Activated CD8-positive, alpha-beta memory T cell treated with anti-CD3 and anti-CD28 coated beads for 1 hour (primary cell): ENCODE measurements around the gene MED17.
"Not testable (repeated sequence)": the region's sequence is repeated elsewhere in the genome, so short reads cannot be mapped to it uniquely, and the experiment has no call there.

ENCODE experiments used
- DNase-seq, 2 donors: peaks; one replicate each; pipeline ENCODE4 v3.0.0-alpha.2; 2020; ENCODE audit warnings: low read depth in 1 of 2; ENCODE audit errors: extremely low read depth in 1 of 2

Gene MED17, protein sequence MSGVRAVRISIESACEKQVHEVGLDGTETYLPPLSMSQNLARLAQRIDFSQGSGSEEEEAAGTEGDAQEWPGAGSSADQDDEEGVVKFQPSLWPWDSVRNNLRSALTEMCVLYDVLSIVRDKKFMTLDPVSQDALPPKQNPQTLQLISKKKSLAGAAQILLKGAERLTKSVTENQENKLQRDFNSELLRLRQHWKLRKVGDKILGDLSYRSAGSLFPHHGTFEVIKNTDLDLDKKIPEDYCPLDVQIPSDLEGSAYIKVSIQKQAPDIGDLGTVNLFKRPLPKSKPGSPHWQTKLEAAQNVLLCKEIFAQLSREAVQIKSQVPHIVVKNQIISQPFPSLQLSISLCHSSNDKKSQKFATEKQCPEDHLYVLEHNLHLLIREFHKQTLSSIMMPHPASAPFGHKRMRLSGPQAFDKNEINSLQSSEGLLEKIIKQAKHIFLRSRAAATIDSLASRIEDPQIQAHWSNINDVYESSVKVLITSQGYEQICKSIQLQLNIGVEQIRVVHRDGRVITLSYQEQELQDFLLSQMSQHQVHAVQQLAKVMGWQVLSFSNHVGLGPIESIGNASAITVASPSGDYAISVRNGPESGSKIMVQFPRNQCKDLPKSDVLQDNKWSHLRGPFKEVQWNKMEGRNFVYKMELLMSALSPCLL

DNA sequence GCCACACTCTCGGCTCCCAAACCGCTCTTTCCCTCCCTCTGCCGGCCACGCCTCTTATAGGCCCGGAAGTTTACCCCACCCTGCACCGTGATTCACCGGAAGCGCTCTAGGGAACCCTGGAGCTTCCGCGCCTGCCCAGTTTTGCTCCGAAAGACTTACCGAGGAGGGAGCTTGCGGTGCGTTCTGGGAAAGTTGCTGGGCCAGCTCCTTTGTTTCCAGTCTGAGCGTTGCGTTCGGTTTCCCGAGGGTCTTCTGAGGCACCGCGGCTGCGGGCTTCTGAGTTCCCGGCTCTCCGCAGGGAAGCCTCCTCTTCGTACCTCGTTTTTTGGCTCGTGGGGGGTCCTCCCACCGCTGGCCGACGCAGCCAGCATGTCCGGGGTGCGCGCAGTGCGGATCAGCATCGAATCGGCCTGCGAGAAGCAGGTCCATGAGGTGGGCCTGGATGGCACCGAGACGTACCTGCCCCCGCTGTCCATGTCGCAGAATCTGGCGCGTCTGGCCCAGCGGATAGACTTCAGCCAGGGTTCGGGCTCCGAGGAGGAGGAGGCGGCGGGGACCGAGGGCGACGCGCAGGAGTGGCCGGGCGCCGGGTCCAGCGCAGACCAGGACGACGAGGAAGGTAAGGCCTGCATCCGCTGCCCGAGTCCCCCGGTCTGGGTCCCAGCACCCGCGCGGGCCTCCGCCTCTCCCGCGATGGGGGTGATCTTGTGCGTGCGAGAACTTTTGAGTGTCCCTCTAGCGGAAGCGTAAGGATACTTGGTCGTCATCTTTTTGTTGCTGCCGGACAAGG, at the start of gene MED17:
TSS of gene MED17 (plus strand) at position 138 of the 790 bp plus-strand sequence. CDS start at position 370, 232 bp downstream.
- DNase-seq = peak; percentile 69 to 79

DNA sequence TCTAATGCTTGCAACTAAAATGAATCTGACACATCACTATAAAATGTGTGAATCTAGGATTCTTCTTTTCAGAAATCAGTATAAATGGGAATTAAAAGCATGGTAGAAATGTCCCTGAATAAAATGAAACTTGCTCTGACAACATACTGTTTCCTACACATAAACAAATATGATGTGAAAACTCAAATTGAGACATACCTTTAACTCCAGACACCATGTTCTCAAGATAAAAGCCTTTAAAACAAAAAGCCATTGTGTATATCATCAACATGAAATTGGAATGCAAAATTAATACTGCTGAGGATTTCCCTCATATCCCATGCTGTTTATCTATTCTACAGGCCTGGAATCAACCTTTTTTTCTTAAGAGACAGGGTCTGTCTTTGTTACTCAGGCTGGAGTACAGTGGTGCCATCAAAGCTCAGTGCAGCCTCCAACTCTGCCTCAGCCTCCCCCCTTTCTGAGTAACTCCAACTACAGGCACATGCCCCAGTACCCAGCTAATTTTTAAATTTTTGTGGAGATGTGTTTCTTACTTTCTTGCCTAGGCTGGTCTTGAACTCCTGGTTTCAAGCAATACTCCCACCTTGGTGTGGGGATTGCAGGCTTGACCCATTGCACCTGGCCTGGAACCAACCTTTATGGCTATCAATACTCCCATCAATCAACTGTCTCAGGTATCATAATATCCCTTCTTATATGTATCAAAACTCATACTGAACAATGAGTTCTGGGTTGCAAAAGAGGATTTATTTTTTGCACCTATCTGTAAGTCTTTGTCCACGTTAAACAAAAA, 49.5 kb upstream of the MED17 start:
- no peak for DNase-seq

DNA sequence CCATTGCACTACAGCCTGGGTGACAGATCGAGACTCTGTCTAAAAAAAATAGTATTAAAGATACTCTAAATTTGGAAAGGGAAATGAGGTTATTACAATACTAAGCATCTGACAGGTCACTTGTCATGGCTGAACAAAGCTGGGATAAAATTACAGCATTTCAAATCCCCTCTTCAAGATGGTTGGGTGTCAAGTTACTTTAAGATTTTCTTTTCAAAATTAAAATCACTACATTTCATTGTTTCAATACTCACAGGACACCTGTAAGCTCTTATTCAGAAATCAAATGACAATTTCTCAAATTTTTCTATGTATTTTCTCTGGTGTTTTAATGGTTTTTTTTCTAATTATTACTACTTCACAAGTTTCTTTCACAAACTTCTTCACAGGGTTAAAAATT, 48.5 kb upstream of the MED17 start:
- DNase-seq = no peak

DNA sequence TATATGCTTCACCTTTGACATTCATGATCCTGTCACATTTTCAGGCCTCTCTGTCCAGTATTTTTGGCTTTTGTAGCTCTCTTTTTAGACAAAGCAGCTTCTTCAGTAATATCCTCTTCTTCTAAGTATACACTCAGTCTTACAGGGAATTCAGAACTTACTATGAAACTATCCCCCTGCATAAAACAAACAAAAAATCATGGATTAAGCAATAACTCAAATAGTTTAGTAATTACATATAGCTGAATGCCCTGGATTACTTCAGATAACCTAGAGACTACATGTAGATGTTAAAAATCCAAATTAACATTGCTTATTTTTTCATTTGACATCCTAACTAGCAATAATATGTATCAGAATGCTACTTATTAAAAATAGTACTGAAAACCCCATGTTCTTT, 48.0 kb upstream of the MED17 start:
- DNase-seq = no peak

DNA sequence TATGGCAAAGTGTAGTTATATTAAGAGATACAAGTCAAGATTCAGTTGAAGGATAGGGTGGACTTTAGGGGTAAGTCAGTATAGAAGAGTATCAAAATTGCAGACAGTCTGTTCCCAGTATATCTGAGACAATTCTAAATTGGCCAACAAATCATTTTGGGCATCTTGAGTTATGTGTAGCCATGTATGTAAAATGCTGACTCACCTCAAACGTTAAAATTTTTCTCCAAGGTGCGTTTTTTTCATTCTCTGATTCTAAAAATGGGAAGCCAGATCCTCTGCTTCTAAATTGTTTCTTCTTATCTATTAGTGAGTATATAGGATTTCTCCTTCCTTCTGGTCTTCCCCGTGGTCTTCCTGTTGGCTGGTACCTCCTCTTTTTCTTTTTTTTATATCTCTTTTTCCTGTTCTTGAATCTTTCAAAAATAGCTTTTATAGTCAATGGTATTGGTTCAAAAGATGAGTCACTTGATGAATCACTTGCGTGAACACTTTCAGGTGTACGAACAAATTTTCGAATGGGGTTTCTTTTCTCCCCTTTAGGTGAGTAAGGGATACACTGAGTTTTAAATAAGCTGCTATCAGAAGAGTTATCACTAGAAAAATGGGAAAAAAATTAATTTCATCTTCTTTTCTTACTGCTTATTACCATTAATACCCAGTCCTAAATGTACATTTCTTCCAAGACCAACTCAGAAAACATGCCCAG, 46.0 kb upstream of the MED17 start:
- DNase-seq = no peak

DNA sequence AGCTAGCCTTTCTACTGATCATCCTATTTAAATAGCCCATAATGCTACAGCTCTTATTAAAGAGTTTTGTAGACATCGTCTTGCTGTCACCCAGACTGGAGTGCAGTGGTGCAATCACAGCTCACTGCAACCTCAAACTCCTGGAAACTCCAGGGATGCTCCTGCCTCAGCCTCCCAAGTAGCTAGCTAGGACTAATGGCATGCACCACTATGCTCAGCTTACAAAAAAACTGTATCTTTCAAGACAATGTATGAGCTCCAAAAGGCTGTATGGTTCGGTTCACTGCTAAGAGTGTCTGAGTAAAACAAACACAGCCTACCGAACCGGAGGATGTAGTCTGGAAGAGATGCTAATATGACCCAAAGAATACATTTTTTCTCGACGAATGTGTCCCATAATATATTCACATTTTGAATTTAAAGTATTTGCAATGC, 45.4 kb upstream of the MED17 start:
- DNase-seq = no peak

DNA sequence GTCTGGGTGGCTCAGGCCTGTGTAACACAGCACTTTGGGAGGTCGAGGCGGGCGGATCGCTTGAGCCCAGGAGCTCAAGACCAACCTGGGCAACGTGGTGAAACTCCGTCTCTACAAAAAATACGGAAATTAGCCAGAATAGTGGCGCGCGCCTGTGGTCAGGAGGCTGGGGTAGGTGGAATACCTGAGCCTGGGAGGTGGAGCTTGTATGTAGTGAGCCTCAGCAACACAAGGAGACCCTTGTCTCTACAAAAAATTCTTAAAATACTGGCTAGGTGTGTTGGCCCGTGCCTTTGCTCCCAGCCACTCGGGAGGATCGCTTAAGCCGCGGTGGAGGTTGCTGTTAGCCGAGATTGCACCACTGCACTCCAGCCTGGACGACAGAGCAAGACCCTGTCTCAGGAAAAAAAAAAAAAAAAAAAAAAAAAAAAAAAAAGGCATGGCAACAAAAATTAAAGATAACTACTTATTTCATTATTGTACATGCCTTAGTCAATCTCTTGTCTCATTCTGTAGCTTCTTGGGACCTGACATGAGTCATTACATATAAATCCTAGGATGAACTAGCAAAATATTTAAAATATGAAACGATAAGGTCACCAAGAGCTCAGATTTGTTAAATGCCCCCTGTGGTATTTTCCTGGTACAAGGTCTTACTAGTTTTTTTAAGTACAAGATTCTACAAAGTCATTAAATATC, 43.9 kb upstream of the MED17 start:
- no peak for DNase-seq

DNA sequence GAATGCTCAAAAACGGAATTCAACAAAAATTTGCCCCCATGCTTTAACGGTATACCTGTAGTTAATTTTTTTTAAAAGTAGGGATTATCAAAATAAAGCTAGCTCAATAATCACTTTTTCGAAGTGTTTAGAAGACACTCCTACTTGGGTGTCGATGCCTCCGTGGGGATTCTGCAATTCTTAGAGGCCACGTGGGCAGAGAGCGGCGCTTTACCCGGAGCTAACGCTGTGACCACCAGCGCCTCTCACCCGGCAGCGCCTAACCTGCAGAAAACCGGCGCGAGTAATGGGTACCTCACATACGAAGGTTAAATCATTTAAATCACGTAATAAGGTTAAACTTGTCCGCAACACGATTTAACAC, 43.4 kb upstream of the MED17 start:
- DNase-seq = peak; percentile 32 to 36

DNA sequence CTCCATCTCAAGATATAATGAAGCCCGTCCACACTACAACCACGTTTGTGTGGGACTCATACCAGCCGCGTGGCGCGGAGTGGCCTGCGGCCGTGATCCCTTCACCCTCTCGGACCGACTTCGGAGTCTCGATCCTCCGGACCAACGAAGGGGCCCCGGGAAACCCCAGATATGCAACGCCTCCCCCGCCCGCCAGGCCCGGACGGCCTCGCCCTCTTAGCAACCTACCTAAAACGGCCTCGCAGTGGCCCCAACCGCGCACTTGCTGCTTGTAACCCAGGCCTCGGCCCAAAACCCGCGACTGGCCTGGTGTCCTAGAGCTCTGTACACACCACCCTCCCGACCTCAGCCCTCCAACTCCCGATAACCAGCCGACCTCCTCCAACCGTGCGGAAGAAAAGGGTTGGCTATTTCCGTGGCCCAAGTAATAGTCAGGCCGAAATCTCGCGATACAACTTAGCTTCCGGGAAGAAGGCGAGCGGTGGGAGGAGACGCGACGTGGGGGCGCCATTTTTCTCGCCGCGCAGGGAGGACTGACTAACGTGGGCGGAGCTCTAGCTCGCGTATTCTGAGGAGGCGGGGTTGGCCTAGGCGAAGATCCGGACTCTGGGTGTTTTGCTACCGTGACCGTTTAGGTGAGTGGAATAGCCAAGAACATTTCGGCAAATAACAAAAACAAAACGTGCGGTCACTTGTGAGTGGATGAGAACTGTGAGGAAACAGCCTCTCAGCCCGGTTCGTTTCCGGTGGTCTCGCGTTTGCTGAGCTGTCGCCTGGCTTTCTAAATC, 42.8 kb upstream of the MED17 start, which contains the start of the genes C11orf54 and TAF1D:
TSS of gene C11orf54 (plus strand) at position 579 of the 788 bp plus-strand sequence. CDS start 5,722 bp downstream, outside the sequence.
TSS of gene TAF1D (minus strand) at position 402 of the 788 bp plus-strand sequence. CDS start 2,191 bp downstream, outside the sequence.
- DNase-seq = peak; percentile 91 to 93

DNA sequence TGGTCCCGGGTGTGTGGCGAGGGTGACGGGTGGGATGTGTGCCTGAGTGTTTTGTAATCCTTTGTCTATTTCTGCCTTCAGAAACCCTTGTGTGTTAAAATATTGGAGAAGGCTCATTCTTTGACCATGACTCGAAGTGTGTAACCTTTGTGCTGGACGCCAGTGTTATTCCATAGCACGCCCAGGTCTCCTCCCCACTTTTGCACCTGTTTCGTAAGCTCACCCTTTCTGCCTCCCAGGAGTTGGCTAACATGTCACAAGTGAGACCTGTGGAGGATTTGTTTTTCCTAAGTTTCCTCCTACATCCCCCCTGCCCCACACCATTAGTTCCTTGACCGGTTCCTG, 42.2 kb upstream of the MED17 start:
- DNase-seq = no peak

DNA sequence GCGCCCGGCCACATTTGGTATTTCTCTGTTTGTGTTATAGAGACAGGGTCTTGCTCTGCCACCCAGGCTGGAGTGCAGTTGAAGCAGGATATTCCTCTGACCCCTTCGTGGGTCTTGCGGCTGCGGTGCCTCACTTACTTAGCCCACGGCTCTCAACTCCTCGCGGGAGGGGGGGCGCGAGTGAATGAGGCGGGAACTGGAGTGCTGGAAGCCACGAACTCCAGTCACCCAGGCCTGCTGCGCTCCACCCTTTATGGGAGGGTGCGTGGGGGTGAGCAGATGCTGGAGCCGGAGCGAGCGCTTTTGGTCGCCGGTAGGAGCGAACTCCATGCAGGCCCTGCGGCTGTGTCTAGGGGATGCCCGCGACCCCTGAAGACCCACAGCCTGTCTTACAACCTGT, 40.8 kb upstream of the MED17 start:
- no peak for DNase-seq

DNA sequence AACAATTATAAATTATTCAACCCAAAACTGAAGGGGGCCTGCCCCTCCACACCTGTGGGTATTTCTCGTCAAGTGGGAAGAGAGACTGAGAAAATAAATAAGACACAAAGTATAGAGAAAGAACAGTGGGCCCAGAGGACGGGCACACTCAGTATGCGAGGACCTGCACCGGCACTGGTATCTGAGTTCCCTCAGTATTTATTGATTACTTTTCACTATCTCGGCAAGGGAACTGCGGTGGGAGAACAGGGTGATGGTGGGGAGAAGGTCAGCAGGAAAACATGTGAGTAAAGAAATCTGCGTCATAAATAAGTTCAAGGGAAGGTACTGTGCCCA, 39.4 kb upstream of the MED17 start:
- DNase-seq = no peak

DNA sequence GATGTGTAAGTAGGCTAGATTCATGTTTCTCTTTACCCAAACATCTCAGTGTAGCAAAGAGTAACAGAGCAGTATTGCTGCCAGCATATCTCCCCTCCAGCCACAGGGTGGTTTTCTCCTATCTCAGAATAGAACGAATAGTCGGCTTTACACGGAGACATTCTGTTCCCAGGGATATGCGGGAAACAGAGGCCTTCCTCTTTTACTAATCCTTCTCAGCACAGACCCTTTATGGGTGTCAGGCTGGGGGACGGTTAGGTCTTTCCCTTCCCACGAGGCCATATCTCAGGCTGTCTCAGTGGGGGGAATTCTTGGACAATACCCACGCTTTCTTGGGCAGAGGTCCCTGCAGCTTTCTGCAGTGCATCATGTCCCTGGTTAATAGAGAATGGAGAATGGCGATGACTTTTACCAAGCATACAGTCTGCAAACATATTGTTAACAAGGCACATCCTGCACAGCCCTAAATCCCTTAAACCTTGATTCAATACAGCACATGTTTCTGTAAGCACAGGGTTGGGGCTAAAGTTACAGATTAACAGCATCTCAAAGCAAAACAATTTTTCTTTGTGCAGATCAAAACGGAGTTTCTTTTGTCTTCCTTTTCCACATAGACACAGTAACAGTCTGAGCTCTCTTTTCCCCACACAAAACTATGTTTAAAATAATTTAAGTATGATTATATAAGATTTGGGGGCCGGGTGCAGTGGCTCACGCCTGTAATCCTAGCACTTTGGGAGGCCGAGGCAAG, 38.9 kb upstream of the MED17 start:
- DNase-seq = not testable (repeated sequence)

DNA sequence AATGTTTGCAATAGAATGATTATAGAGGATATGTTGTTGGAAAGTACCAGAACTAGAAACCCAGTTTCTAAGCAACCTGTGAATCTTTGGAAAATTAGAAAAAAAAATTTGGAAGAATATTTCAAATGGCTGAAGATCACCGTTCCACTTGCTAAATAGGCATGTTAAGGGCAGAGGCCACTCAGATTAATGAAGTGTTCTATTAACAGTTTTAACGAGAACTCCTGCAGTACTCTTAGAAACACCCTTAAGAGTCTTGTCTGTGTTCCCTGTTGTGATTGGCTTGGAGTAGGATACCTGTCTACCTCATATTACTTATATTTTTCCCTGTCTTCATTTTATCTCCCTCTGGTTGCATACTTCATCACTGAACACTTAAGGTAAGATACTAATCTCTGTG, 38.0 kb upstream of the MED17 start:
- no peak for DNase-seq

DNA sequence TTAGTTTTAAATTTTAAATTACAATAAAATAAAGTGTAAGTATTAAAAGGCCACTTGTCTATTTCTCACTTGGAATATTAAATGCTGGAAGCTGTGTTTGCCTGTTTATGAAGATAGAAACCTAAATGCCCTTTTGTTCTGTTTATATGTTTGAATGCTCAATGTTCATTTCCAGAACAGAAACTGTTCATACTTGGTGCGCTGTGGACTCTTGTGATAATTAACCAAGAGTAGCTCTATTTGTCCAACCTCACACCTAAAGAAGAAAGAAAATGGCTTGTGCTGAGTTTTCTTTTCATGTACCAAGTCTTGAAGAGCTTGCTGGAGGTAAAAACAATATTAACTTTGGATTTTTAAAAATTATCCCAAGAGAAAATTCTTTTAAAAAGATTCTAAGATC, 37.0 kb upstream of the MED17 start:
- DNase-seq = no peak

DNA sequence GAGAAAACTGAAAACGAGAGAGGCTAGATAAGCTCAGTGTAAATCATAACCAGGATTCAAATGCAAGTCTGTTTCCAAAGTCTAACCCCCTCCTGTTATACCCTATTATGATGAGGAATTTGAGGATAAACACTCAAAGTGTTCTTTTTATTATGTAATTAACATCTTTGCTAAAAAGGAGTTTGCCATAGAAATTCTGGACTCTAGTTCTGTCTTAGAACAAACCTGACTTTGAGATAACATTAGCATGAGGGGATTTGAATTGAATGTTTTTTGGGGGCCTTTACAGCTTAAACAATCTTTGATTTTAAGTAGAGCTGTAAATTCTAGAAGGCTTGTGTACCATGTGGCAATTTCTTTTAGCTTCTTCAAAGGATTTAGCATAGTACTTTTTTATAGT, 33.1 kb upstream of the MED17 start:
- no peak for DNase-seq

DNA sequence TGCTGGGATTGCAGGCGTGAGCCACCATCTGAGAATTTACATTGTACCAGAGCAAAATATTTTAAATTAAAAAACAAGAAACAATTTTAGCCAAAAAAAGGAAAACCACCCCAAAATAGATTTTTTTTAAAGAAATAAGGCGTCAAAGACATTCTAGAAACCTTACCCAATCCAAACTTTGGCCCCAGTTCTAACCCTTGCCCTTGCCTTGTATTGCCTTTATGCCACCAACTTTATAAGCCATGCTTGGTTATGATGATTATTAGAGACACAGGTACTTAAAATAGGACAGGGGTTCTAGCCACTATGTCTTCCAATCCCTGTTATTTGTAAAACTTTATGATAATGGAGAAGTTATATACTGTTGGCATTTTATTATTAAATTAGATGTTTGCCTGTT, 30.8 kb upstream of the MED17 start:
- no peak for DNase-seq

DNA sequence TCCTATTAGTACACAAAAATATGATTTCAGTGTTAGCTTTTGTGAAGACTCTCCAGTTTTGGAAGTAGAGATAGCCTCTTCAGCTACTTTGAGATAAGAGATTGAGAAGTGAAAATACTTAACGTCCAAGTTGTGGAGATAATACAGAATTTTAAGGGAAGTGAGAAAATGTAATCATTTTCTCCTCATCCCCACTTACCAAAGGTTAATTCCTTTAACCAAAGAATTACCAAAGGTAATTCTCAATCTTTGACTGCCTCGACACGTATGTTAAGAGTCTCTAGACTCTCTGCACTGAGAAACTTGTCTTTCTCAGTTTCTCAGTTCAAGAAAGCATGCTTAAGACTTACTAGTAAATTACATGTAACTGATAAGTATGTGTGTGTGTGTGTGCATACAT, 27.3 kb upstream of the MED17 start:
- no peak for DNase-seq
